ENCODE data around the gene LENEP. TPM values are rescaled to one million over a fixed set of nuclear protein-coding genes. Genes with fewer than 3 reads are reported as not detected.

Gene LENEP, protein sequence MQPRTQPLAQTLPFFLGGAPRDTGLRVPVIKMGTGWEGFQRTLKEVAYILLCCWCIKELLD
- 0.76 TPM in 1 of 2 replicates, not detected in the other for total RNA-seq

DNA sequence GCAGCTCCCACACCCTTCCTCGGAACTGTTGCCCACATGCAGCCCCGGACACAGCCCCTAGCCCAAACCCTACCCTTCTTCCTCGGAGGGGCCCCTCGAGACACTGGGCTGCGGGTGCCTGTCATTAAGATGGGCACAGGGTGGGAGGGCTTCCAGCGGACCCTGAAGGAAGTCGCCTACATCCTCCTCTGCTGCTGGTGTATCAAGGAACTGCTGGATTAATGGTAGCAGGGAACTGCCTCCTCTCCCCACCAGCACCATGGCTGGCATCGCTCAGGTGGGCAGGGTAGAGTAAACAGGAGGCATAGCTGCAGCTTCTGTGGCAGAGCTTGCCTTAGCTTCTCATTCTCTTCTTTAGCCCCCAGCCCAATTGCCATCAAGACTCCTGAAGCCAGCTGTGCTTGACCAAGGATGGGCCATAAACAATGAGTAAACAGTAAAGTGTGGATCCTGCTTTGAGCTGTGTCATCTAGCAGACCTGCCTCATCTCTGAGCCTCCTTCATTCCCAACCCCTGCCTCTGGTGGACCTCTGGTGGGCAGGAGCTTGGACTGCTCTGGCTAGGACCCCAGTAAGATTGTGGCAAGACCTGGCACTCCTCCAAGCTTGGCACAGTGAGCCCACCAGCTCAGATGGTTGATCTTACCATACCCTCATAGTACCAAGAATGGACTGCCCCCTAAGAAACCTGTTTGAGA is at the start of gene LENEP:
Gene LENEP (plus strand): TSS at position 15 of the 697 bp plus-strand sequence. CDS start 22 bp downstream, at position 37.

GRCh38 chr1:154955718-154956543 is 37.5 kb upstream of the LENEP start, which contains the start of gene PBXIP1:
Gene PBXIP1 (minus strand): TSS chr1:154956099. CDS start chr1:154953721, 2,378 bp downstream.

DNA sequence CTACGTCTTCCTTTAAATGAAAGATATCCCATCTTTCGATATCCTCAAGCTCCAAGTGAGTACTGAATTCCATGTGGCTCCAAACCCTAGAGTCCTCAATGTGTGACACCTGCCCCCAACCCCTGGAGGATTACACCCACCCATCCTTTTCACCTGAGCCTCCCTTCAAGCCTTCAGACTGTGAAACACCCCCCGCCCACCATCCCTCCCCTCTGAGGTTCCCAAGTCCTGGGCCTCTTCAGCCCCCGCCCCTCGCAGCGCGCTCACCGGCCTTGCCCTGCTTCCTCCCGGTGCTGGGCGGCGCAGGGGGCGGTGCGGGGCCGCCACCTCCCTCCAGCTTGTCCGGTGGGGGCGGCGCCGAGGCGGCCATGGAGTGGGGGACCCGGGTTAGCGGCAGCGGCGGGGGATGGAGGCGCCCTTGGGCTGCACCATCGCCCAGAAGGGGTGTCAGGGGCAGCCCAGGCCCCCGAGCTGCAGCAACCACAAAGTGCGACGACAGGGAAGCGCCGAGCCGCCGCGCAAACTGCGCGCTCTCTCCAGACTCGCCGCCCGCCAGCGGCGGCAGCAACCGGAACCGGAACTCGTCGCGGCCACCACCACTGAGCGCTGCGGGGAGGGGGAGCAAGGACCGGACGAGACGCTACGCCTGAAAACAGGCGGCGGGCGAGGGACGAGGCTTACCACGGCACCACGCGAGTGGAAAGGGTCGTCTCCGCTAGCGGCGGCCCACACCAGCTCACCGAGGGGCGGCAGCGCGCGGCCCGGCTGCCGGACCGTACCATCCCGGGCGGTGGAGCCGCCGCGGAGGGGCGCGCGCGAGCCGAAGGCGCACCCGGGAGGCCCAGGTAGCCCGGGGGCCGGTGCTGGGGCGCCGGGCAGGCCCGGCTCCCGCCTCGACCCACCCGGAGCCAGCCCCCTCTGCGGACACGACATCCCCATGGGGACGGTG is 31.9 kb upstream of the LENEP start, which contains the start of gene PYGO2:
Gene PYGO2 (minus strand): TSS at position 576 of the 949 bp plus-strand sequence. CDS start 206 bp downstream, at position 370.

GRCh38 chr1:154970631-154971340 is 22.6 kb upstream of the LENEP start, which contains the start of gene SHC1:
Gene SHC1 (minus strand): TSS chr1:154970747. CDS start chr1:154970526, 221 bp downstream.

GRCh38 chr1:154974102-154974807 is 19.1 kb upstream of the LENEP start, which contains the start of gene CKS1B:
Gene CKS1B (plus strand): TSS chr1:154974681. CDS start chr1:154974746, 65 bp downstream.

DNA sequence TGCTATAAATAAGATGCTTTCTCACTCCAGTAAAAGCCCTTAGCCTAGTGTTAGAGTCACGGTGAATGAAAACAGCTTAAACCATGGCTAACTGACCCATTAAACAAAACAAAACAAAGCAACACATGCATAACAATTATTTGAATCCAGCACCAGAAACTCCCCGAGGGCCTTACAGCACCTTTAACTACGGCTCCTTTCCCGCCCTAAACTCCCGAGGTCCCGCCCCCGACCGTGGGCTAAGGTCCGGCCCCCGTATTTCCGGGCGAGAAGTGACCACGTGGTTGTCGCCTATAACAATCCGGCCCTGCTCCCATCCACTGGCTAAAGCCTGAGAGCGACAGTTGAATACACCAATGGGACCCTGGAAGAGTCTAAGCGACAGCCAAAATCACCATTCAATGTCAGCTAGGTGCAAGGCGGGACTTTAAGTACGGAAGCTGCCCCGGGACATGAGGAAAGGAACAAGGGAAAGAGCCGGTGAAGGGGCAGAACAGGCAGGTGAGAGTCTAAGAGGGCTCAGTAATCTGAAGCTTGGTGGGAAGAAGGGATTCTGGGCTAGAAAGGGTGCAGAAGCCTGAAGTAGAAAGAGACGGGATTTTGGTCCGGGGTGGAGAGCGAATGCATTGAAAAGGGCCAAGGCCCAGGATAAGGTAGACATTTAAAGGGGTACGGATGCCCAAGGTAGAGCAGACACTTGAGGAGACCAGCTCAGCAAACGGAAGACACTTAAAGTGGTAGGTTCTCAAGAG is 10.3 kb upstream of the LENEP start, which contains the start of gene FLAD1:
Gene FLAD1 (plus strand): TSS at position 448 of the 752 bp plus-strand sequence. CDS start 351 bp downstream, outside the sequence.

DNA sequence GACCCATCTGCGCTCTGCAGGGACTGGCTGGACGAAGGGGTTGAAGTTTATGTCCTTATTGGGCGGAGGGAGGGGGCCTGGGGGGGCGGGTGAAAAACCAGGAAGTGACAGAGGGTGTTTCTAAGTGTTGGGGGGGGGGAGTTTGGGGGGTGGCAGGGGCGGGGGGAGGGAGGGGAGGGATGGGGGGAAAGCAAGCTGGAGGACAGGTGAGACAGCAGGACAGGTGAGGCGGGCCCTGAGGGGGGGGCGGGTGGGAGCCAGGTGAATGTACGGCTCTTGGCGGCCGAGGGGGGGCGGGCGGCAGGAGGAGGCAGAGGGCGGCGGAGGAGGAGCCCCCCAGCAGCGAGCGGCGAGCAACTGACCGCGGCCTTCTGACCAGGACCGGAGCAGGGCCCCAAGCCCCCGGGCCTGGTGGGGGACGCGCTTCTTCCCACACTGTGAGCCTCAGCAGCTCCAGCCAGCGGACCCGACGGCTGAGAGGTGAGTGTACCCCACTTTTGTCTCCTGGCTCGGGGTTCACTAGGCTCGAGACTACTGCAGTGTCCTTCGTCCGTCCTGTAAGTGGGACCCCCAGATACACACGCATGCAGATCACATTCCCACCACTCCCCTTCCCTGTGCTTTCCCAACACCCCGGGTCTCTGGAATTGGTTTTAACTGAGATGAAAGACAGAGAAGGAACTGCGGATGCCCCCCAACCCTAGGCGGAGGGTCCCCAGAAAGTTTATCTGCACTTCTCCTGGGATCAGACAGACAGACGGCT is 9.3 kb downstream of the LENEP start, which contains the start of gene ZBTB7B:
Gene ZBTB7B (plus strand): TSS at position 339 of the 763 bp plus-strand sequence. CDS start 11,859 bp downstream, outside the sequence.

DNA sequence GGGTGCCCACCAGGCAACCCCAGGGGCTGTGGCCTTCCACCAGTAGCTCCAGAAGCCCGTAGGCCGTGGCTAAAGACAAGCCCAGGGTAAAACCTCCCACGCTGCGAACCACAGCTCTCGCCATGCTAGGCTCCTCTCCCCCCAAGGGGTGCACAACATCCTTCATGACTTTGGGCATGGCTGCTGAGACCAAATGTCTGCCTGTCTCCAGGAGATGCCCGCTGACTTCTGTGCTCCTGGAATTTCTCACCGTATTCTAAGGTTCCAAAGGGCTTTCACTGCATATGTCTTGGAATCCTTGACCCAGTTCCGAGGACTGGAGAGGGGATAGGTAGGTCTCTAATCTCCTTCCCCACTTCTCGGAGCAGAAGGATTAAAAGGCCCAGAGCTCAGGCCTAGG is 40.1 kb downstream of the LENEP start, which contains the start of the genes DCST1 and DCST2:
Gene DCST1 (plus strand): TSS at position 301 of the 400 bp plus-strand sequence. CDS start 213 bp downstream, outside the sequence.
Gene DCST2 (minus strand): TSS at position 258 of the 400 bp plus-strand sequence. CDS start 80 bp downstream, at position 178.

Other genes with a start within 250 kb of the LENEP start
- gene KCNN3, start 123.3 kb upstream of the LENEP start, total RNA-seq = 0.16 and 1.5 TPM in 2 replicates
- gene PMVK, start 56.9 kb upstream of the LENEP start, total RNA-seq = 8.6 and 10.6 TPM in 2 replicates
- 74.6 and 104 TPM in 2 replicates for gene PBXIP1, start 37.5 kb upstream of the LENEP start, total RNA-seq
- gene PYGO2, start 31.8 kb upstream of the LENEP start, total RNA-seq = 7.7 and 18.3 TPM in 2 replicates
- 159 and 342 TPM in 2 replicates for gene SHC1, start 22.8 kb upstream of the LENEP start, total RNA-seq
- gene CKS1B, start 18.9 kb upstream of the LENEP start, total RNA-seq = 56.2 and 86.6 TPM in 2 replicates
- 16.8 and 25.1 TPM in 2 replicates for gene FLAD1, start 10.2 kb upstream of the LENEP start, total RNA-seq
- 7.6 and 11.1 TPM in 2 replicates for gene ZBTB7B, start 9.2 kb downstream of the LENEP start, total RNA-seq
- gene DCST2, start 40.2 kb downstream of the LENEP start, total RNA-seq = under 0.01 and 0.13 TPM in 2 replicates
- not detected in 2 replicates for gene DCST1, start 40.2 kb downstream of the LENEP start, total RNA-seq
- 241 and 324 TPM in 2 replicates for gene ADAM15, start 57.7 kb downstream of the LENEP start, total RNA-seq
- gene EFNA4, start 70.2 kb downstream of the LENEP start, total RNA-seq = 4.2 and 13.6 TPM in 2 replicates
- 1.3 and 1.8 TPM in 2 replicates for gene EFNA3, start 85.3 kb downstream of the LENEP start, total RNA-seq
- gene EFNA1, start 134.3 kb downstream of the LENEP start, total RNA-seq = 99.7 and 161 TPM in 2 replicates
- 22.8 and 26.1 TPM in 2 replicates for gene SLC50A1, start 142.3 kb downstream of the LENEP start, total RNA-seq
- 20.9 and 56.7 TPM in 2 replicates for gene DPM3, start 146.9 kb downstream of the LENEP start, total RNA-seq
- 96.2 and 98.4 TPM in 2 replicates for gene KRTCAP2, start 179.7 kb downstream of the LENEP start, total RNA-seq
- gene TRIM46, start 180.3 kb downstream of the LENEP start, total RNA-seq = 1.6 and 4.5 TPM in 2 replicates
- gene THBS3, start 214.3 kb downstream of the LENEP start, total RNA-seq = 9.4 and 18.5 TPM in 2 replicates
- gene MTX1, start 215.1 kb downstream of the LENEP start, total RNA-seq = 30.3 and 31.6 TPM in 2 replicates

Measured in bladder microvascular endothelial cell (primary cell).